ENCODE results near the gene PDIA5.

DNA sequence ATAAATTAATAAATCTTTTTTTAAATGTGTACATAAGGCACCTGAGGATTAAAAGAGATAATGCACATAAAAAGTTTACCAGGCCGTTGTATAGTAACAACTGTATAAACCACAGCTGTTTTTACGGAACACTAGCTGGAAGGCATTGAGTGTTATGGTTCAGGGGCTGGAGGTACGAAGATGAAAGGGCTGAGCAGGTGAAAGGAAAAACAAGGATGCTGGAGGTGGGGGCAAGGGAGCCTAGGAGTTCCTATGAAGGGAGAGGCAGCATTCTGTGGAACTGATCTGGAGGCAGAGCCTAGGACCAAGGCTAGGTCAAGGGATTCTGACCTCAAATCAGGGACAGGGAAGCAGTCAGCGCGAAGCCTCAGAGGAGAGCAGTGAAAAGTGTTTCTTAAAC lies 47.2 kb upstream of the PDIA5 start:
- TF ChIP-seq POLR2A (IDR thresholded peaks at IDR 0.05), result no peak
- TF ChIP-seq, protein P1, sequence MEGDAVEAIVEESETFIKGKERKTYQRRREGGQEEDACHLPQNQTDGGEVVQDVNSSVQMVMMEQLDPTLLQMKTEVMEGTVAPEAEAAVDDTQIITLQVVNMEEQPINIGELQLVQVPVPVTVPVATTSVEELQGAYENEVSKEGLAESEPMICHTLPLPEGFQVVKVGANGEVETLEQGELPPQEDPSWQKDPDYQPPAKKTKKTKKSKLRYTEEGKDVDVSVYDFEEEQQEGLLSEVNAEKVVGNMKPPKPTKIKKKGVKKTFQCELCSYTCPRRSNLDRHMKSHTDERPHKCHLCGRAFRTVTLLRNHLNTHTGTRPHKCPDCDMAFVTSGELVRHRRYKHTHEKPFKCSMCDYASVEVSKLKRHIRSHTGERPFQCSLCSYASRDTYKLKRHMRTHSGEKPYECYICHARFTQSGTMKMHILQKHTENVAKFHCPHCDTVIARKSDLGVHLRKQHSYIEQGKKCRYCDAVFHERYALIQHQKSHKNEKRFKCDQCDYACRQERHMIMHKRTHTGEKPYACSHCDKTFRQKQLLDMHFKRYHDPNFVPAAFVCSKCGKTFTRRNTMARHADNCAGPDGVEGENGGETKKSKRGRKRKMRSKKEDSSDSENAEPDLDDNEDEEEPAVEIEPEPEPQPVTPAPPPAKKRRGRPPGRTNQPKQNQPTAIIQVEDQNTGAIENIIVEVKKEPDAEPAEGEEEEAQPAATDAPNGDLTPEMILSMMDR (IDR thresholded peaks at IDR 0.05), result no peak

Data from sigmoid colon (tissue), 3 donors.